ENCODE results near the gene PGAP3. TPM values are rescaled to one million over a fixed set of nuclear protein-coding genes. Genes with fewer than 3 reads are reported as not detected.

Gene PGAP3
- total and polyA plus RNA-seq, 4 donors = 15.9 to 39.7 (median 26.4) TPM

- no peak overlapping the region for H3K27ac ChIP-seq (ENCODE audit: low read depth in 1 of 2, low read length in 1 of 2)
- H3K4me1 ChIP-seq (ENCODE audit: control insufficient read depth in 5 of 5, insufficient read depth in 5 of 5, low read length in 5 of 5) = peaks cover 0 to 18% (median 3%) of the 10 kb centered on the region in 5 donors
- H3K27me3 ChIP-seq (ENCODE audit: control insufficient read depth in 3 of 3, insufficient read depth in 3 of 3, low read length in 2 of 3) = no peaks in the 10 kb centered on the region
- H3K9me3 ChIP-seq (ENCODE audit: control insufficient read depth in 4 of 4, insufficient read depth in 3 of 4, low read length in 3 of 4) = no peaks in the 10 kb centered on the region
- no peak for TF ChIP-seq CTCF (IDR thresholded peaks at IDR 0.05; ENCODE audit: control extremely low read depth, extremely low read depth)
- no peak overlapping the region for H3K9ac ChIP-seq (ENCODE audit: insufficient read depth in 1 of 2, low read length in 2 of 2)
- no peak for ATAC-seq (ENCODE audit: insufficient read depth, low FRiP score)
- no peak overlapping the region for H3K4me3 ChIP-seq
- 94 to 95% methylated on average over 9 of the region's 9 CpGs for whole genome bisulfite sequencing, 2 donors
- DNase-seq = no peak
- H3K36me3 ChIP-seq (ENCODE audit: control insufficient read depth in 4 of 4, insufficient read depth in 4 of 4, low read length in 4 of 4) = peaks cover 0 to 24% (median 17%) of the 10 kb centered on the region in 4 donors
Observed at GRCh38 chr17:39683295-39683939, 4.4 kb downstream of the PGAP3 start.

DNA sequence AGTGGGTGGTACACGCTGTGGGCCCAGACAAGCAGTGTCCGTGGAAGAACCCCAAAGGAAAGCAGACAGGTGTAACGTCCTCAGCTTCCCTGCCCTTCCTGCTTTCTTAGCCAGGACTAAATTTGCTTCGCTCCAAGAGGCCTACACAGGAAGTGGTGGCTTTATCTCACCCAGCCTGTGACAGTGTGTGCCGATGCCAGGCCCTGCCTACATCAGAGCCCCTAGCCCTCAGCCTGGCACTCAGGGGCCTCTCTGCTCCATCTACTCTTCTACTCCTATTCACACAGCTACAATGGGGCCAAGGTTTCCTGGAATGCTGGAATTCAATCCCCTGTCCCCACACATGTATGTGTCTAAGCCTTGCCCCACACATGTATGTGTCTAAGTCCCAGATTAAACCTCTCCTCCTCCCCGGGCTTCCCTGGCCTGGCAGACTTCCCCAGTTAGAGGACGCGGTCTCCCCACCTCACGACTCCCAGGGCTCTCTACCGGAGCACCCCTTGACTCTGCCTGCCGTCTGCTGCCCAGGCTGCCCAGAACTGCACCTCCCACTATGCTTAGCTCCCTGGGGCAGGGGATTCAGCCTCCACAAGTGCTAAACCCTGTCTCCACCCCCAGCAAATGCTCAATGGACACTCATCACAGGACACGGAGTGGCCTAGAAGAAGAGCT, 8.2 kb downstream of the PGAP3 start:
- 40 to 59% methylated on average over 12 of the region's 12 CpGs for WGBS, 2 donors
- DNase-seq = no peak
- ATAC-seq (ENCODE audit: insufficient read depth, low FRiP score) = no peak
- Histone ChIP-seq H3K9me3 (ENCODE audit: control insufficient read depth in 4 of 4, insufficient read depth in 3 of 4, low read length in 3 of 4) (no peaks in the 10 kb centered on the region), H3K9ac (ENCODE audit: insufficient read depth in 1 of 2, low read length in 2 of 2) (no peak overlapping the region), H3K27ac (ENCODE audit: low read depth in 1 of 2, low read length in 1 of 2) (peak overlapping the region; percentile 21 to 97), H3K36me3 (ENCODE audit: control insufficient read depth in 4 of 4, insufficient read depth in 4 of 4, low read length in 4 of 4) (peaks cover 0 to 19% (median 17%) of the 10 kb centered on the region in 4 donors), H3K27me3 (ENCODE audit: control insufficient read depth in 3 of 3, insufficient read depth in 3 of 3, low read length in 2 of 3) (no peaks in the 10 kb centered on the region), H3K4me1 (ENCODE audit: control insufficient read depth in 5 of 5, insufficient read depth in 5 of 5, low read length in 5 of 5) (peaks cover 10 to 34% (median 19%) of the 10 kb centered on the region in 5 donors), H3K4me3 (no peak overlapping the region)
- no peak for TF ChIP-seq CTCF (IDR thresholded peaks at IDR 0.05; ENCODE audit: control extremely low read depth, extremely low read depth)

GRCh38 chr17:39678340-39679116, 9.3 kb downstream of the PGAP3 start:
- TF ChIP-seq CTCF (IDR thresholded peaks at IDR 0.05; ENCODE audit: control extremely low read depth, extremely low read depth) = no peak
- H3K4me3 ChIP-seq = no peak overlapping the region
- no peaks in the 10 kb centered on the region for H3K9me3 ChIP-seq (ENCODE audit: control insufficient read depth in 4 of 4, insufficient read depth in 3 of 4, low read length in 3 of 4)
- H3K36me3 ChIP-seq (ENCODE audit: control insufficient read depth in 4 of 4, insufficient read depth in 4 of 4, low read length in 4 of 4) = peaks cover 0 to 16% (median 10%) of the 10 kb centered on the region in 4 donors
- DNase-seq = no peak
- H3K4me1 ChIP-seq (ENCODE audit: control insufficient read depth in 5 of 5, insufficient read depth in 5 of 5, low read length in 5 of 5) = peaks cover 10 to 34% (median 19%) of the 10 kb centered on the region in 5 donors
- no peaks in the 10 kb centered on the region for H3K27me3 ChIP-seq (ENCODE audit: control insufficient read depth in 3 of 3, insufficient read depth in 3 of 3, low read length in 2 of 3)
- peak overlapping the region in 1 of 2 donors; percentile 56 for H3K9ac ChIP-seq (ENCODE audit: insufficient read depth in 1 of 2, low read length in 2 of 2)
- 89 to 93% methylated on average over 13 of the region's 13 CpGs for WGBS, 2 donors
- ATAC-seq (ENCODE audit: insufficient read depth, low FRiP score) = no peak
- H3K27ac ChIP-seq (ENCODE audit: low read depth in 1 of 2, low read length in 1 of 2) = peak overlapping the region in 1 of 2 donors; percentile 97
